Activated T-helper 2 cell treated with anti-CD3 and anti-CD28 coated beads, Interferon-gamma antibody, Interleukin-2, Interleukin-4, amounts not matched to agents 10 μg/mL and 5 μg/mL and 100 μg/mL, durations not matched to agents 14 hours and 24 hours and 36 hours (primary cell): ENCODE results near the gene MTPN. TPM values are rescaled to one million over a fixed set of nuclear protein-coding genes. Genes with fewer than 3 reads are reported as not detected.

Experiments
- DNase-seq: peaks from one replicate; pipeline ENCODE4 v3.0.0; 2021; ENCODE audit warnings: low spot score
- H3K27ac Mint-ChIP-seq: one replicate; pipeline ENCODE4 v1.8.0; 2021; ENCODE audit warnings: mixed read lengths
- H3K27me3 Mint-ChIP-seq: one replicate; pipeline ENCODE4 v1.8.0; 2021; ENCODE audit warnings: low read depth, mixed read lengths
- H3K36me3 Mint-ChIP-seq: one replicate; pipeline ENCODE4 v1.8.0; 2021; ENCODE audit warnings: low read depth, mixed read lengths
- H3K4me1 Mint-ChIP-seq: one replicate; pipeline ENCODE4 v1.8.0; 2021; ENCODE audit warnings: low read depth, mixed read lengths
- H3K4me3 Mint-ChIP-seq: one replicate; pipeline ENCODE4 v1.8.0; 2021; ENCODE audit warnings: low read depth, mild to moderate bottlenecking, moderate library complexity, mixed read lengths
- H3K9me3 Mint-ChIP-seq: one replicate; pipeline ENCODE4 v1.8.0; 2021; ENCODE audit warnings: mixed read lengths
- intact Hi-C: fragments of 100-400 bp; cut with micrococcal nuclease; formaldehyde crosslinking; loops from one replicate; pipeline ENCODE4 v1.15.1; 2023
- total RNA-seq: library from RNA; stranded (reverse); gene quantifications from 2 replicates; pipeline ENCODE4 v1.2.3, GENCODE V29; 2022

Gene MTPN
- total RNA-seq, 1 donor from 2014 or later: 113 TPM

- intact Hi-C loops: no loop called here
- DNase-seq: no peak
- H3K27me3 Mint-ChIP-seq: no peaks in the 10 kb centered on the region
- no peaks in the 10 kb centered on the region for H3K4me1 Mint-ChIP-seq
- no peaks in the 10 kb centered on the region for H3K36me3 Mint-ChIP-seq
- H3K27ac Mint-ChIP-seq: no peak overlapping the region
- H3K9me3 Mint-ChIP-seq: no peaks in the 10 kb centered on the region
- H3K4me3 Mint-ChIP-seq: no peak overlapping the region
Observed at GRCh38 chr7:135879233-135879632, 97.9 kb downstream of the MTPN start.

- Mint-ChIP-seq H3K36me3 (no peaks in the 10 kb centered on the region), H3K27ac (no peak overlapping the region), H3K27me3 (no peaks in the 10 kb centered on the region), H3K4me1 (no peaks in the 10 kb centered on the region), H3K4me3 (no peak overlapping the region), H3K9me3 (no peaks in the 10 kb centered on the region)
- no peak for DNase-seq
- intact Hi-C loops: no loop called here
Observed at GRCh38 chr7:135878284-135878683, 98.9 kb downstream of the MTPN start.

GRCh38 chr7:135877805-135878204, 99.4 kb downstream of the MTPN start:
- intact Hi-C loops: no loop called here
- no peaks in the 10 kb centered on the region for H3K36me3 Mint-ChIP-seq
- no peaks in the 10 kb centered on the region for H3K4me1 Mint-ChIP-seq
- H3K9me3 Mint-ChIP-seq: no peaks in the 10 kb centered on the region
- H3K4me3 Mint-ChIP-seq: no peak overlapping the region
- no peaks in the 10 kb centered on the region for H3K27me3 Mint-ChIP-seq
- H3K27ac Mint-ChIP-seq: no peak overlapping the region
- no peak for DNase-seq

Other genes with a start within 250 kb of the MTPN start
- gene SLC13A4, start 249.2 kb downstream of the MTPN start, total RNA-seq: not detected in 2 replicates
- gene FAM180A, start 228.5 kb downstream of the MTPN start, total RNA-seq: not detected in 2 replicates